ENCODE measurements around the gene KCNIP3.

The KCNIP3 gene

DNA sequence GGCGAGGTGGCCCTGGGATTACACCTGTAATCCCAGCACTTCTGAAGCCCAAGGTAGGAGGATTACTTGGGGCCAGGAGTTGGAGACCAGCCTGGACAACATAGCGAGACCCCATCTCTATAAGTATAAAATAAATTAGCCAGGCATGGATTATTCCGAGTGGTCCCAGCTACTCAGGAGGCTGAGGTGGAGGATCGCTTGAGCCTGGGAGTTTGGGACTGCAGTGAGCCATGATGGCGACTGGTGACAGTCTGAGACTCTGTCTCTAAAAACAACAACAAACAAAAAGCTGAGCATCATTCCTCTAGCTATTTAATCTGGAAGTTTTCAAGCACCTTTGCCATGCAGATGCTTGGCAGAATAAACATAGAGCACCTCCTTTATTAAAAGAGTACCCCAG, 83.6 kb downstream of the KCNIP3 start:
- ChIA-PET POLR2A (no interaction called here), CTCF (no interaction called here)
- TF ChIP-seq ZNF384 (IDR thresholded peaks at IDR 0.05) (no peak), NFRKB (IDR thresholded peaks at IDR 0.05) (no peak), ELF4 (IDR thresholded peaks at IDR 0.05) (no peak), FOXK2 (IDR thresholded peaks at IDR 0.05) (no peak), FOXM1 (IDR thresholded peaks at IDR 0.05; ENCODE audit: borderline replicate concordance) (no peak), FOXA1 (IDR thresholded peaks at IDR 0.05) (no peak), LEF1 (IDR thresholded peaks at IDR 0.05; ENCODE audit: borderline replicate concordance) (no peak), BHLHE40 (IDR thresholded peaks at IDR 0.05; ENCODE audit: borderline replicate concordance) (no peak)
- TF ChIP-seq, protein P1, sequence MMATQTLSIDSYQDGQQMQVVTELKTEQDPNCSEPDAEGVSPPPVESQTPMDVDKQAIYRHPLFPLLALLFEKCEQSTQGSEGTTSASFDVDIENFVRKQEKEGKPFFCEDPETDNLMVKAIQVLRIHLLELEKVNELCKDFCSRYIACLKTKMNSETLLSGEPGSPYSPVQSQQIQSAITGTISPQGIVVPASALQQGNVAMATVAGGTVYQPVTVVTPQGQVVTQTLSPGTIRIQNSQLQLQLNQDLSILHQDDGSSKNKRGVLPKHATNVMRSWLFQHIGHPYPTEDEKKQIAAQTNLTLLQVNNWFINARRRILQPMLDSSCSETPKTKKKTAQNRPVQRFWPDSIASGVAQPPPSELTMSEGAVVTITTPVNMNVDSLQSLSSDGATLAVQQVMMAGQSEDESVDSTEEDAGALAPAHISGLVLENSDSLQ (IDR thresholded peaks at IDR 0.05): no peak

DNA sequence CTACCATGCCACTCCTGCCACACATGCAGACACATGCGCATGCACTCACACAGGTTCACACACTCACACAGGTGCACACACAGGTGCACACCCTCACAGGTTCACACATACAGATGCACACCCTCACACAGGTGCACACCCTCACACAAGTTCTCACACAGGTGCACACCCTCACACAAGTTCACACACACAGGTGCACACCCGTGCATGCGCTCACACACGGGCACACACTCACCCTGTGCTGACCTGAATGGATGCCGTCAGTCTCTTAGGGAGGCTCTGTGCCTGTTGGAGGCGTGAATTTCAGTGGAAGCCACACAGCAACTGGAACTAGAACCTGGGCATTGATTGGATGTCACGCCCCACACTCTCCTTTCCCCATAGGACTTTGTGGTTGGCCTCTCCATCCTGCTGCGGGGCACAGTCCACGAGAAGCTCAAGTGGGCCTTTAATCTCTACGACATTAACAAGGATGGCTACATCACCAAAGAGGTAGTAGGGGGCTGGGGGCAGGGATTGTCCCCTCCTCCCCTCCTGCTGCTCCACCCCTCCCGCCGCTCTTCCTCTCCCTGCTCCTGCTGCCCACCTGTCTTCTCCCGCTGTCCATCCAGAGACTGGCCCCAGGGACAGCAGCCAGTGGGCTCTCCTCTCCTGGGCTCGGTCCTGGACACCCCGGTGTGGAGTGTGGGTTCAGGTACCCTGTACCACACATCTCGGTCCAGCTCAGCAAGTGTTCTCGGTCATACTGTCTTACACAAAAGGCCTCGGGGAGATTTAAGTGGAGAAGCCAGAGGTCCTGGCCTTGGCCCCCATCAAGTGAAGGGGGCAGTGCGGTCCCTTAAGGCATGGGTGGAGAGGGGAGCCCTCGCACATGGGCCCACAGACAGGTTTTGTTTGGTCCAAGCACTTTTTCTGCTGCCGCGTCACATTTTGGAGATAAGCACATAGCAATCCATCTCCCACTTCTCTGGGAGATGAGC, 84.4 kb downstream of the KCNIP3 start:
- CTCF ChIA-PET: no interaction called here
- POLR2A ChIA-PET: no interaction called here
- DNase-seq (ENCODE audit: extremely low spot score): no peak
- no peak for TF ChIP-seq FOXA1 (IDR thresholded peaks at IDR 0.05)
- TF ChIP-seq FOXK2 (IDR thresholded peaks at IDR 0.05): no peak
- TF ChIP-seq ARNT (IDR thresholded peaks at IDR 0.05): no peak
- TF ChIP-seq LEF1 (IDR thresholded peaks at IDR 0.05; ENCODE audit: borderline replicate concordance): no peak
- no peak for TF ChIP-seq BHLHE40 (IDR thresholded peaks at IDR 0.05; ENCODE audit: borderline replicate concordance)
- no peak for TF ChIP-seq SUZ12 (IDR thresholded peaks at IDR 0.05)

More for the DNA sequence above, 83.6 kb downstream of the KCNIP3 start:
- no peak for DNase-seq (ENCODE audit: extremely low spot score)

DNA sequence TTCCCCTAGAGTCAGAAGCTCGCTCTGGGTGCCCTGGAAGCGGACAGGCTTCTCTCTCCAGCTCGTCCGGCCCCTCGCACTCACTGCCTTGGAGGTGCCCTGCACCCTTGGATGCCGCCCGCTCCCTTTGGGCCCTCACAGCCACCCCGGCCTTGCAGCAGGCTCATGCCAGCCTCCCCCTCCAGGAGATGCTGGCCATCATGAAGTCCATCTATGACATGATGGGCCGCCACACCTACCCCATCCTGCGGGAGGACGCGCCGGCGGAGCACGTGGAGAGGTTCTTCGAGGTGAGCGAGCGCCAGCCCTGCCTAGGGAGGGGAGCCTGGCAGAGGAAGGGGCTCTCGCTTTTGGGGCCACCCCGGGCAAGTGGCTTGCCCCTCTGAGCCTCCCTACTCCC, 85.0 kb downstream of the KCNIP3 start:
- ChIA-PET POLR2A (no interaction called here), CTCF (no interaction called here)
- TF ChIP-seq, protein P1 (IDR thresholded peaks at IDR 0.05): no peak
- TF ChIP-seq FOXM1 (IDR thresholded peaks at IDR 0.05; ENCODE audit: borderline replicate concordance): no peak
- no peak for TF ChIP-seq ZNF384 (IDR thresholded peaks at IDR 0.05)
- no peak for TF ChIP-seq ELF4 (IDR thresholded peaks at IDR 0.05)
- TF ChIP-seq L3MBTL2 (conservative IDR thresholded peaks at IDR 0.05): no peak
- TF ChIP-seq FOXK2 (IDR thresholded peaks at IDR 0.05): no peak
- no peak for TF ChIP-seq BHLHE40 (IDR thresholded peaks at IDR 0.05; ENCODE audit: borderline replicate concordance)
- no peak for TF ChIP-seq CTBP1 (IDR thresholded peaks at IDR 0.05; ENCODE audit: borderline replicate concordance)
- TF ChIP-seq TARDBP (IDR thresholded peaks at IDR 0.05): no peak
- no peak for TF ChIP-seq LEF1 (IDR thresholded peaks at IDR 0.05; ENCODE audit: borderline replicate concordance)
- no peak for TF ChIP-seq SUZ12 (IDR thresholded peaks at IDR 0.05)
- no peak for TF ChIP-seq SP1 (IDR thresholded peaks at IDR 0.05)
- no peak for TF ChIP-seq ARNT (IDR thresholded peaks at IDR 0.05)
- no peak for TF ChIP-seq NFRKB (IDR thresholded peaks at IDR 0.05)
- no peak for TF ChIP-seq FOXA1 (IDR thresholded peaks at IDR 0.05)
- TF ChIP-seq HDGF (IDR thresholded peaks at IDR 0.05; ENCODE audit: borderline replicate concordance): no peak
- no peak for DNase-seq (ENCODE audit: extremely low spot score)

DNA sequence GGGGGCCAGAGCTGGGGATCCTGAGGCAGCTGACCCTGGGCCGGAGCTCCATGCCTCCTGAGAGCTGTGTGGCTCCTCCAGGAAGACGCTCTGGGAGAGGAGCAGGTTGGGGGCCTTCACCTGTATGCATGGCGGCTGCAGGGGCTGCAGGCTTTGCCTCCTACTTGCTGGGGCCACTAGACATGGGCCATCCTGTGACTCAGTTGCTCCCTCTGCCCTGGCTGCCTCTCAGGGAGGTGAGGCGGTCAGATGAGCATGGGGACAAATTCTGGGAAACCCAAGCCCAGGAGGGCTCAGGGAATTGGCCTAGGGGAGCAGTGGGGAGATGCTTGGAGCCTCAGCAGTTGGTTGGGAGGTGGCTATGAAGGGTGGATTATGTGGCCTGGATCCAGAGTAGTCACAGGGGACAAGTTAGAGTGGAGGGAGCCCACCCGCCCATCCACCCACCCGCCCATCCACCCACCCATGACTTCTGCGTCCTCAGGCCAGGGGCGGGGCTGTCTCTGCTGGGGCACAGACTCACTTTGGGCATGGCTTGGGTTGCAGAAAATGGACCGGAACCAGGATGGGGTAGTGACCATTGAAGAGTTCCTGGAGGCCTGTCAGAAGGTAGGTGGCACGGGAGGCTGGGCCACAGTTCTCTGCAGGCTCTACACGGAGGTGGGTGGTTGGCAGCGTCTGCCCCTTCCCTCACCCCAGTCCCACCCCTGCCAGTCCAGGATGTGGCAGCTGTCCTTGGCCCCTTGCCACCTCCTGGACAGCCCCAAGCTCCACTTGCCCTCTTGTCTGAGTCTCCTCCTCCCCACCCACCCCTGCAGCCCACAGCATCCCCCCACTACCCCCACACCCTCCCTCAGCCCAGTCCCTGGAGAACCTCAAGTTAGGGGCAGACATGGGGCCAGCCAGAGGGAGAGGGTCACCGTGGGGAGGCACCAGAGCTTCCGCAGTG, 85.8 kb downstream of the KCNIP3 start:
- no peak for DNase-seq (ENCODE audit: extremely low spot score)
- ChIA-PET POLR2A (no interaction called here), CTCF (no interaction called here)
- TF ChIP-seq HDGF (IDR thresholded peaks at IDR 0.05; ENCODE audit: borderline replicate concordance) (no peak), CTBP1 (IDR thresholded peaks at IDR 0.05; ENCODE audit: borderline replicate concordance) (no peak), ARNT (IDR thresholded peaks at IDR 0.05) (no peak), FOXK2 (IDR thresholded peaks at IDR 0.05) (no peak), SUZ12 (IDR thresholded peaks at IDR 0.05) (no peak), ZNF384 (IDR thresholded peaks at IDR 0.05) (no peak), FOXA1 (IDR thresholded peaks at IDR 0.05) (no peak), TARDBP (IDR thresholded peaks at IDR 0.05) (no peak), FOXM1 (IDR thresholded peaks at IDR 0.05; ENCODE audit: borderline replicate concordance) (no peak), NFRKB (IDR thresholded peaks at IDR 0.05) (no peak), SP1 (IDR thresholded peaks at IDR 0.05) (no peak)
- TF ChIP-seq, protein P1 (IDR thresholded peaks at IDR 0.05): no peak

DNA sequence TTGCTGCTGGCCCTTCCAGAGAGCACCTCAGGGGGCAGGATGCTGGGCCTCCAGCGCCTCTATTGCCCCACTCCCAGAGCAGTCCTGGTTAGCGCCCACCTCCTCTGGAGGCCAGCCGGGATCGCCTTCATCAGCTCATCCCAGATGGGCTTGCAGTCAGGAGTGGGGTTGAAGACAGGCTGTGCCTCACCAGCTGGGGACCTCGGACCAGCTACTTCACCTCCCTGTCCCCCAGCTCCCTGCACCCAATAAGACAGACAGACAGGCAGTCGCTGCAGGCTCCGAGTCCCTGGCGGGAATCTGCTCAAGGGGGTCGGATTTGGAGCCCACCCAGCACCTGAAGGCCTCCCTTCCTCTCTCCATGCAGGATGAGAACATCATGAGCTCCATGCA, 86.5 kb downstream of the KCNIP3 start:
- TF ChIP-seq ELF4 (IDR thresholded peaks at IDR 0.05) (no peak), ARNT (IDR thresholded peaks at IDR 0.05) (no peak), TARDBP (IDR thresholded peaks at IDR 0.05) (no peak), HDGF (IDR thresholded peaks at IDR 0.05; ENCODE audit: borderline replicate concordance) (no peak), FOXA1 (IDR thresholded peaks at IDR 0.05) (no peak), ZNF384 (IDR thresholded peaks at IDR 0.05) (no peak), SP1 (IDR thresholded peaks at IDR 0.05) (no peak), BHLHE40 (IDR thresholded peaks at IDR 0.05; ENCODE audit: borderline replicate concordance) (no peak), L3MBTL2 (conservative IDR thresholded peaks at IDR 0.05) (no peak), SUZ12 (IDR thresholded peaks at IDR 0.05) (no peak), CTBP1 (IDR thresholded peaks at IDR 0.05; ENCODE audit: borderline replicate concordance) (no peak), LEF1 (IDR thresholded peaks at IDR 0.05; ENCODE audit: borderline replicate concordance) (no peak)
- TF ChIP-seq, protein P1 (IDR thresholded peaks at IDR 0.05): no peak
- no peak for DNase-seq (ENCODE audit: extremely low spot score)
- ChIA-PET CTCF (interaction anchor here (1.3 kb wide), 1 partner anchor 9 kb away, joined by 3 read pairs; no protein-coding TSS in a partner anchor), POLR2A (interaction anchor here (2.0 kb wide), 1 partner anchor 19 kb away, joined by 9 read pairs; the partner anchor contains the start of gene FAHD2A)
